GM12872 (cell line): ENCODE results near the gene LHPP.

Experiments
- TF ChIP-seq, protein P1 (sequence below): IDR thresholded peaks from 3 replicates; pipeline ENCODE4 v1.5.1; 2011; ENCODE audit warnings: low read depth, mild to moderate bottlenecking, low read length, moderate library complexity; ENCODE audit not compliant: insufficient read depth

Gene LHPP

DNA sequence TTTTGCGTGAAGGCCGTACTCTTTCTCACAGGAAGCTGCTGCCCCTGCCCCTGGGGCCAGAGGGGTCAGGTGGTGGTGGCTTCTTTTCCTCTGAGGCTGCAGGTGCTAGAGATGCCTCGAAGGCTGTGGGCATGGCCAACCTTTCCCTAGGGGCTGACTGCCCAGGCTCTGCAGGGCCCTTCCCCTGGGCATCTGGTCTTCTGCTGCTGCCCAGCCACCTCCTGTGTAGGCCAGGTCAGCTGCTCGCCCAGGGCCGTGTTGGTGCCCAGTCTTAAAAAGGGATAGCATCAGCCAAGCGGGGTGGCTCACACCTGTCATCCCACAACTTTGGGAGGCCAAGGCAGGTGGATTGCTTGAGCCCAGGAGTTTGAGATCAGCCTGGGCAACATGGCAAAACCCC is 168.2 kb downstream of the LHPP start:
- TF ChIP-seq, protein P1, sequence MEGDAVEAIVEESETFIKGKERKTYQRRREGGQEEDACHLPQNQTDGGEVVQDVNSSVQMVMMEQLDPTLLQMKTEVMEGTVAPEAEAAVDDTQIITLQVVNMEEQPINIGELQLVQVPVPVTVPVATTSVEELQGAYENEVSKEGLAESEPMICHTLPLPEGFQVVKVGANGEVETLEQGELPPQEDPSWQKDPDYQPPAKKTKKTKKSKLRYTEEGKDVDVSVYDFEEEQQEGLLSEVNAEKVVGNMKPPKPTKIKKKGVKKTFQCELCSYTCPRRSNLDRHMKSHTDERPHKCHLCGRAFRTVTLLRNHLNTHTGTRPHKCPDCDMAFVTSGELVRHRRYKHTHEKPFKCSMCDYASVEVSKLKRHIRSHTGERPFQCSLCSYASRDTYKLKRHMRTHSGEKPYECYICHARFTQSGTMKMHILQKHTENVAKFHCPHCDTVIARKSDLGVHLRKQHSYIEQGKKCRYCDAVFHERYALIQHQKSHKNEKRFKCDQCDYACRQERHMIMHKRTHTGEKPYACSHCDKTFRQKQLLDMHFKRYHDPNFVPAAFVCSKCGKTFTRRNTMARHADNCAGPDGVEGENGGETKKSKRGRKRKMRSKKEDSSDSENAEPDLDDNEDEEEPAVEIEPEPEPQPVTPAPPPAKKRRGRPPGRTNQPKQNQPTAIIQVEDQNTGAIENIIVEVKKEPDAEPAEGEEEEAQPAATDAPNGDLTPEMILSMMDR: no peak

DNA sequence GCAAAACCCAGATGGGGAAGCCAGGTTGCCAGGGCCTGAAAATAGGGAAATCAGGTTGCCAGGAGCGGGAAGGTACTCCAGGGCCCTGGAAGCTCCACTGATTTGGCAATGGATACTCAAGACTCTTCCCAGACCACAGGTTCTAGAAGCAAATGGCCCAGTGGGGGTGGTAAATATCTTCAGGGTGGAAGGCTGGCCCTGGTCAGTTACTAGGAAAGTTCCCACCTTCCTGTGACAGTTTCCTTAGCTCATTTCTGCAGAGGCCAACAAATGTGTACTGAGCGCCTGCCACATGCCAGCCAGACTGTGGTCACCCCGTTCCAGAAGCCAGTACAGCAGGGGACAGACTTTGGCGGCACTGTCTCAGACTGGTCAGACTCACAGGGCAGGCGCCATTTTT is 168.9 kb downstream of the LHPP start:
- TF ChIP-seq, protein P1: no peak

DNA sequence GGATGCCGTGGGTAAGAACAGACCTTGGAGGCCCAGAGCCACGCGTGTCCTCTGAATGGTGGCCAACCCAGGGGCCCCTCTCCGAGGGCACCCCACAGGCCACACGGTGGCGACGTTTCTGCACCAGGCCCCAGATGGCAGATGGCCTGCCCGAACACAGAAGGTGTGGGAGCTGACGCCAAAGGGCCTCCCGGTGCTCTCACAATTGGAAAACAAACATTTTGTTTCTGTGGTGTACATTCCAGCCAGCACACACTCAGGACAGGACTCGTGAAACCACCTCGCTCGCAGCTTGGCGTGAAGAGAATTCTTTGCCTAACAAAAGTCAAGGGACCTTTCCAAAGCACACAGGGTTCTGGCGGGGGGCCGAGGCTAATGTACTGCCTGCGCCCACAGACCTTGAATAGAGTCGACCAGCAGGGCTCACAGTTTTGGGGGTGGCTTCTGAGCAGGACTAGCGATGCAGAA is 170.5 kb downstream of the LHPP start:
- TF ChIP-seq, protein P1: peak; percentile 24; the same call in 1 of the 3 replicates

DNA sequence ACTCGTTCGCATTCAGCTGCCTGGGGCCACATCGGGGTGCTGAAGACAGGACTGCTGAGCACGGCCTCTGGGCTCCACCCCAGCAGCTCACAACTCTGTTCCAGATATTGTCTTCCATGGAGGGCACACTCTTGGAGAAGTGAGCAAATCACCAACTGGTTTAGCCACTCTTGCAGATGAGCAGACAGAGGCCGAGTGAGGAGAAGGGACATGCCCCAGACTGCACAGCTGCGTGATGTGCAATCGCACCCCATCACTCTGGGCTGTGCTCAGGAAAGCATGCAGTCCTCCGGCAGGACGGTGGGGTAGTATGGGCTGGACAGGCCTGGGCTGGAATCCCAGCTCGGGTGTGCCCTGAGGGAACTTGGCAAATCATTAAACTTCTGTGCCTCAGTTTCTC is 170.9 kb downstream of the LHPP start:
- TF ChIP-seq, protein P1: no peak

DNA sequence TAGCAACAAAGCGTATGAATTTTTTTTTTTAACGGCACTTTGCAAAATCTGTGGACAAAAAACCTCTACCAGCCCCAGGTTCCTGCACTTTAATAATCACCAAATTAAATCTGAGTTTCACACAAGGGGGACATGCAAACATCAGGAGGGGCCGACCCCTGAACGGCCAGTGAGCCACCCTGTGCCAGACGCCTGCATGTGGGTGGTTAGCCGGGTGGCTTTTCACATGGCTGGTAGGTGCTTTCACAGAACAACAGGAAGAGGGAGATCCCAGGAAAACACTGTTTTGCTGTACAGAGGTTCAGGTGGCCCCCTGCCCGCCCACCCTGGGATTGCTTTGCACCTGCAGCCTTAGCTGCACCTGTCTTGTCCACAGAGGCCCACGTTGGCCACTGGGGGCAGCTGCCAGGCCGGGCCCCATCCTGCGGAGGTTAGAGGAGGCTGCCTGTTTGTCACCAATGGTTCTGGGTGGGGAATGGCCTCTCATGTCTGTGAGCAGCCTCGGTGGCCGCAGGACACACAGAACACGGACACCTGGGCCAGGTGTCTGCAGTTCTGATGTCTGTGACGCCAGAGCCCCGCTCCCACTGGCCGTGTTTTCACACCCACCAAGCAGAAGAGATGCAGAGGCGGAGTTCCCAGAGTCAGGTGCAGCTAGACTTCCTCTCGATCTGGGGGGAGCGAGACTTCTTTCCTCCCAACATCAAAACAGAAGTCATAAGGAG is 174.8 kb downstream of the LHPP start:
- TF ChIP-seq, protein P1: no peak

DNA sequence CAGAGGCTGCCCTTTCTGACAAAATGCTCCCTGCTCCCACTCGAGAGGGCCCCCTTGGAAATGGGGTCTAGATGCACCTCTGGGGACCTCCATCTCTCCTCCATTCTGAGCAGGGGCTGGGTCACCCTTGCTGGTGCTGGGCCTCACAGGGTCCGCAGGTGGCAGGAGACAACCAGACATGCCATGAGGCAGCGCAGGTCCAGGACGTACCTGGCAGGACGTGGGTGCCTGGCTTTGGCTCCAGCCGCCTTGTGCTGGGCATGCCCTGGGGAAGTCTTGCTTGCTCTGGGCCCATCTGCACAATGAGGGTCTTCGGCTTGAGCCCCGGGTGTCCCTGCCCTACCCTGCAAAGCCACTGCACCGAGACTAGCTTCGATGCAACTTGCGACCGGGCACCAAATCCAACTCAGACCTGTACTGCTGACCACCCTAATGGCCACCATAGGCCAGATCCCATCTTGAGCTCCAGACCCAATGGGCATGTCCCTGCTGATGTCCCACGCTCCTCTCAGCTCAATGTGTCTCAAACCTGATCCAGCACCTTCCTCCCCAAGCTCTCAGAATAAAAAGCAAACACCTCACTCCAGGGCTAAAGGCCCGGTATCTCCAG is 175.6 kb downstream of the LHPP start:
- TF ChIP-seq, protein P1: no peak

DNA sequence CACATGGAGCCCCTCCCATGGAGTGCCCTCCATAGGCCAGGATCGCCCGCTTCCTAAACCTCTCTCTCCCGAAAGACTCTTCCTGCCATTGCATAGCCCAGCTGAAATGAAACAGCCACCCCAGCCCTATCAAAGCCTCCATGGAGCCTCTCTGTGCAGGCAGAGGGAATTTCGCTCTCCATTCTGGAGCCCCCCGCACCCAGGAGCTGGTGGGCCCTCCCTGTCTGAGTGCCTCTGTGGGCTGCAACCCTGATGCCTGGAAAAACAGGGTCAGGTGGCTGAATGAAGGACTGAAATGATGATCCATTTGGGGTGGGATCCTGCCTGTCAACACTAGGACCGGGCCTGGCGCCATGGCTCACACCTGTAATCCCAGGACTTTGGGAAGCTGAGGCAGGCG is 176.1 kb downstream of the LHPP start:
- TF ChIP-seq, protein P1: no peak
